ACHN (cell line): ENCODE measurements around the gene CFAP141.
A peak's percentile ranks its signal among the peaks of the same experiment; 100 is the strongest.
"Not testable (repeated sequence)": the region's sequence is repeated elsewhere in the genome, so short reads cannot be mapped to it uniquely, and the experiment has no call there.

Source experiments
- DNase-seq: peaks from one replicate; pipeline ENCODE4 v3.0.0-alpha.2; 2015
- in situ Hi-C: cut with HindIII; loops from 2 replicates; pipeline ENCODE4 v1.10.0; 2017; ENCODE audit warnings: low sequenced_read_pairs, low pct_ligation_motif_present, low pct_unique_long_range_greater_than_20kb

The CFAP141 gene

GRCh38 chr1:154206196-154206595, at the start of gene CFAP141:
TSS of gene CFAP141 (minus strand) at chr1:154206333. CDS start at chr1:154206307, 26 bp downstream.
- in situ Hi-C loops, result no loop called here
- peak; percentile 10 for DNase-seq

- in situ Hi-C loops, result no loop called here
- DNase-seq, result no peak
Measured at GRCh38 chr1:154253671-154254070, 47.5 kb upstream of the CFAP141 start.

DNA sequence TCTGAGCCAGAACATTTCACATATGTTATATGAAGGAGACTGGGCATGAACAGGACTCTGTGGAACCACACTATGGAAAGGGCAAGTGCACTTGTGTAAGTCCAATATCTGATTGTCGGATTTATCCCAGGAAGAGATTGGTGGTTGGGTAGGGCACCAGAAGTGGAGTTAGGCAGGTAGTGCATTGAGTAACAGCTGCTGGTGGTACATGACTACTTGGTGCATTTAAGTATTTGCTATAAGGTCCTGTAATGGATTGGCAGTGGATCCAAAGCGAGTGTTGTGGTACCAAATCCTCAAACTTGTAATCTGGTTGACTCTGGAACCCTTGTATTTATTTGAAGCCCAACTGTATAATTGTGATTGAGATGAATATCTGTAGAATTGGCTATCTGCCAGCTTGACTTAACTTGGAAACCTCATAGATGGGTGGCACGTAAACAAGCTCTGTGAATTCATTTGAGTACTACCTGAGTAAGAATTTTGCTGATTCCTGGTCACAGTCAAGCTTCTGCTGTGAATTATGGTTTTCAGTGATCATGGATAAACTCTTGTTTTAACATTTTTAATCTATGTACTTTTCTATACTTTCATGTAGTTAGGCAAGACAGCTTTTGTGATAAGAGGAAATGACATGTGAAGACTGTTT, 35.7 kb upstream of the CFAP141 start:
- in situ Hi-C loops, result no loop called here
- DNase-seq, result no peak

- no peak for DNase-seq
- in situ Hi-C loops, result no loop called here
Measured at GRCh38 chr1:154240294-154240833, 34.2 kb upstream of the CFAP141 start.

DNA sequence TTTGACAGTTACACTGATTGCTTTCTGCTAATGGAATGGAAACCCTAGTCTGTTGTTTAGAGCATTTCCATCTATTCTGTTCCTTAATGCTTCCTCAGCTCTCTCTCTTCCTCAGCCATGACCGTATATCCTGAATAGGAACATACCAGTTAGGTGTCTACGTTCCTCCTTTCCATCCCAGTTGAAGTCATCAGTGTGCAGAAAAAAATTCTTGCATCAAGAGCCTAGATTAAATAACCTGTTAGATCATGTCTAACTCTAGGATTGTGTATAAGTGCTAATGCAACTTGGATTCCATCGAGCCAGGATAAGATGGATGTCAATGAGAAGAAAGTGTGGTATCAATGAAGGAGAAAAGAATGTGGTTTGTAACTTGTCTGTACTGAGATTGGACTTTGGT, 33.4 kb upstream of the CFAP141 start:
- no peak for DNase-seq
- in situ Hi-C loops, result no loop called here

DNA sequence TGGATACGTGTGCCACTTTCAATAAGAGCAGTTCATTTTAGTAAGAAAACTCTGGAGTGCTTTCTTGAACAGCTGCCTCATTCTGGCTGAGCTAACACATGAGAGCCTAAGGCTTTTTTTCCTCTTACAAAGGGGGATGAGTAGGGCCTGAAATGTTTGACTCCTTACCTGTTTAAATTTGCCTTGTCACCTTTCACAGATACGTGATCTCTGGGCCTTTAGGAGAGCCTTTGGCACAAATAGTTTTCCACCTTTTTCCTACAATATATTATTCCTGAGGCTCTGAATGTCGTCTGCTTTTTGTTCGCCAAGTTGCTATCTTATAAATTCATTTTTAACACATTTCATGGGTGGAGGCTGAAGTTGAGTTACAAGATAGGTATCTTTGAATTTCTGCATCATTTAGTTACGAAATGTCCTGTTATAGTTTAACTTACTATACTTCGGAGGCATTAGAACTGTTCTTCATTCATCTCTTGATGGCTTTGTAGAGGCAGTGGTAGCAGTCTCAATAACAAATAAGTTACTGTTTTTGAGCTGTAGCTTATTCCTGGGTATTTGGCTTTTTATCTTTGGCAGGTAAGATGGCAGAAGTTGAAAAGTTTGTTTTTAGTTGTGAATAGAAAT, 31.9 kb upstream of the CFAP141 start:
- in situ Hi-C loops, result no loop called here
- DNase-seq, result no peak

DNA sequence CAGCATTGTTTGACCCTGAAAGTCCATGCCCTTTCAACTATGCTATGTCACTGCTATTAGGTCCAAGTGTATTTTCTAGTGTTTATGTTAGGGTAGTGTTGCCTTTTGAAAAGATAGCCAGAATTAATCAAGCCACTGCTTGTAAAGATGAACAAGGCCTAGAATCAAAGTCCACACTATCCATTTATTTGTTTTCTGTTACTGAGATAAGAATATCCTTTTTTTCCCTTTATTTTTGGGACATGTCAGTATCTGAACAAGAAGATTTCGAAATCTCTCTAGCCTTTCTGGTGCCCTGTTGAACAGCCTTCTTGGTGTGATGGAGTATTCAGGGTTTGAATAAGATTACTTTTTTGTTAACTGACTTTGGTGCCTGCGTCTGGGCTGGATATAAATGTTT, 31.3 kb upstream of the CFAP141 start:
- in situ Hi-C loops, result no loop called here
- DNase-seq, result no peak

- in situ Hi-C loops, result no loop called here
- no peak for DNase-seq
Measured at GRCh38 chr1:154236855-154237254, 30.7 kb upstream of the CFAP141 start.

DNA sequence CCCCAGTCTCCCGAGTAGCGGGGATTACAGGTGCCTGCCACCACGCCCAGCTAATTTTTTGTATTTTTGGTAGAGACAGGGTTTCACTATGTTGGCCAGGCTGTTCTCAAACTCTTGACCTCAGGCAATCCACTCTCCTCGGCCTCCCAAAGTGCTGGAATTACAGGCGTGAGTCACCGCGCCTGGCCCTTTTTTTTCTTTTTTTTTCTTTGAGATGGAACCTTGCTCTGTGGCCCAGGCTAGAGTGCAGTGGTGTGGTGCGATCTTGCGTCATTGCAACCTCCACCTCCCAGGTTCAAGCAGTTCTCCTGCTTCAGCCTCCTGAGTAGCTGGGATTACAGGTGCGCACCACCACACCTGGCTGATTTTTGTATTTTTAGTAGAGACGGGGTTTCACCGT, 27.0 kb upstream of the CFAP141 start:
- DNase-seq, in situ Hi-C loops: not testable (repeated sequence)

- in situ Hi-C loops, result not testable (repeated sequence)
Measured at GRCh38 chr1:154231112-154231511, 25.0 kb upstream of the CFAP141 start.

DNA sequence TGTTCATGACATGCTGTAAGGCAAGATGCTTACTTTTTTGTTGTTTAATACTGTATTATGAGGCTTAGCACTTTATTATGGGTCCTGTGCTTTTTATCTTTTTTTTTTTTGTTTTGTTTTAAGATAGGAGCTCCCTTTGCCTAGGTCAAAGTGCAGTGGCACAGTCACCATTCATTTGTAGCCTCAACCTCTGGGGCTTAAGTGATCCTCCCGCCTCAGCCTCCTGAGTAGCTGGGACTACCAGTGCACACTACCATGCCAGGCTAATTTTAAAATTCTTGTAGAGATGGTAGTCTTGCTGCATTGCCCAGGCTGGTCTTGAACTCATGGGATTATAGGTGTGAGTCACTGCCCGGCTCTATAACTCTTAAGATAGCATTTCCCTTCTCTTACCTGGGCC, 19.2 kb upstream of the CFAP141 start:
- DNase-seq, result no peak
- in situ Hi-C loops, result no loop called here

More at GRCh38 chr1:154231112-154231511, 25.0 kb upstream of the CFAP141 start:
- DNase-seq, result not testable (repeated sequence)

DNA sequence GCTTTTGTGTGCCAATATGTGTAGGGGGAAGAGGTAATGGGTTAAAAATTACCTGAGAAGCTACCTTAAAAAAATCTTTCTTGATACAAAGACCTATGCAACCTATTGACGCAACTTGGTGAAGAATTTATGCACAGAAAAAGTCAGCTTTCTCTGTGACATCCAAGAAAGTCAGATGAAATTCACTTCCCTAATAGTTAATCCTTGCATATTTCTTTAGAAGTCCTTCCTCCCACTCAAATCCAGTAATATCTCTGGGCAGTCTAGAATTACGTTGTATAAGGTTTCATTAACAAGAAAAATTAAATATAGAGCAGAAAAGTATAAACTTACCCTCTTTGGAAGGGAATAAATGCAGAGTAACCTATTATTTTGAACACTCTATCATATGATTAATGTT, 17.5 kb upstream of the CFAP141 start:
- DNase-seq, result no peak
- in situ Hi-C loops, result no loop called here

DNA sequence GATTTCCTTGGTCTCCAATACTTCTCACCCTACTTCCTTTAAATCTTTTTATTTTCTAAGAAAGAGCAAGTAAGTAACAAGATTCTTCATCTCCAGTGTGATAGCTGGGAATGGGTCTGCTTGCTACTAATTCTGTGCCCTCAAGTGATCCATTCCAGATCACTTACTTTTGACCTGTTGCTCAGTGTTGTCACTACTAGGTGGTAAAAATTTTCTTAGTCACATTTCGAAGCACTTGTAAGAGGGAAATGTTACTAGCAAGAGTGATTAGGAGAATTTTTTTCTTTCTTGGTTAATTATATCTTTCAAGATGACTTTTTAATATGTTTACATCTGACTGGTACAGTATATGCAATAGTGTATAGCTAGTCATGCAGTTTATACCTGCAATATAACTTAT, 16.8 kb upstream of the CFAP141 start:
- DNase-seq, result no peak
- in situ Hi-C loops, result no loop called here

- in situ Hi-C loops, result no loop called here
Measured at GRCh38 chr1:154222518-154222917, 16.4 kb upstream of the CFAP141 start.

DNA sequence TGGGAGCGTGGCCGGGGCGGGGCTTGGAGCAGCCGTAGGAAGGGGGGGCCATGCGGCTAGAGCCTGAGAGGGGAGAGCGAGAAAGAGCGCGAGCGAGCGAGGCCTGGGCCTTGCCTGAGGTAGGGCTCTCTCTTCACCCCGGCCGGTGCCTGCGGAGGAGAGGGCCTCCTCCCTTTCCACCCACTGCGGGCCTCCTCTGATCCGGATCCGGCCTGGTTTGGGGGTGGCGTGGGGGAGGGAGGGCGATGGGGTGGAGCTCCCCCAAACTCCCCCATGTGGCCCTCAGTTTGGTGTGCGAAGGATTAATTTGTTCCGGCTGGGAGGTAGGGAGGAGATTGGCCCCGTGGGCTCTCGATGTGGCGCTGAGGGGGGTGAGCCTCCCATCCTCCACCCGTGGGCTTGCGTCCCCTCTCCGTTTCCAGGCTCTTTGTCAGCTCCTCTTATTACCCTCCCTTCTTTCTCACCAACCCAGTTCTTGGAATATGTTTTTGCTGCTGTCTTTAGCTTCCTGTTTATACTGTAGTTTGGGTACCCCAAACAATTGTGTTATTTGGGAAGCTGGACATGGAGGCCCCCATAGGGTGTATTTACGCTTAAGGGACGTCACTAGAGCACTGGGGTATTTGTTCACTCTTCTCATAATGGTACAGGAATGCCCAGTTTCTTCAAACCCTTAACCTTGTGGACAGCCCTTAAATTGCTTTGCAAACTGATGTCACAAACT, 15.3 kb upstream of the CFAP141 start:
- DNase-seq, result peak; percentile 48
- in situ Hi-C loops, result no loop called here

More at GRCh38 chr1:154222518-154222917, 16.4 kb upstream of the CFAP141 start:
- DNase-seq, result no peak

DNA sequence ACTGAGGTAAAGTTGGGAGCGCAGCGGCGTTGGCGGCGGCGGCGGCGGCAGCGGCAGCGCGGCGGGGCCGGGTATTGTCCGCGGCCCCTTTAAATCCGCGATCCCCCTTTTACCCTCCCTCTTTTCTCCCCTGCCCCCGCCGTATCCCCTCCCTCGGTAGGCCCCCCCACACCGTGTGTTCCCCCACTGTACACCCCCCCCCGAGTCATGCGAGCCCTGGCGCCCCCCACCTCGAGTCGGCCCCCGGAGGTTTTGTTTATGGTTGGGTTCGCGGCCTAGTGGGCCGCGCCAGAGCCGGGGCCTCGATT, 14.8 kb upstream of the CFAP141 start:
- in situ Hi-C loops, result no loop called here
- DNase-seq, result no peak

DNA sequence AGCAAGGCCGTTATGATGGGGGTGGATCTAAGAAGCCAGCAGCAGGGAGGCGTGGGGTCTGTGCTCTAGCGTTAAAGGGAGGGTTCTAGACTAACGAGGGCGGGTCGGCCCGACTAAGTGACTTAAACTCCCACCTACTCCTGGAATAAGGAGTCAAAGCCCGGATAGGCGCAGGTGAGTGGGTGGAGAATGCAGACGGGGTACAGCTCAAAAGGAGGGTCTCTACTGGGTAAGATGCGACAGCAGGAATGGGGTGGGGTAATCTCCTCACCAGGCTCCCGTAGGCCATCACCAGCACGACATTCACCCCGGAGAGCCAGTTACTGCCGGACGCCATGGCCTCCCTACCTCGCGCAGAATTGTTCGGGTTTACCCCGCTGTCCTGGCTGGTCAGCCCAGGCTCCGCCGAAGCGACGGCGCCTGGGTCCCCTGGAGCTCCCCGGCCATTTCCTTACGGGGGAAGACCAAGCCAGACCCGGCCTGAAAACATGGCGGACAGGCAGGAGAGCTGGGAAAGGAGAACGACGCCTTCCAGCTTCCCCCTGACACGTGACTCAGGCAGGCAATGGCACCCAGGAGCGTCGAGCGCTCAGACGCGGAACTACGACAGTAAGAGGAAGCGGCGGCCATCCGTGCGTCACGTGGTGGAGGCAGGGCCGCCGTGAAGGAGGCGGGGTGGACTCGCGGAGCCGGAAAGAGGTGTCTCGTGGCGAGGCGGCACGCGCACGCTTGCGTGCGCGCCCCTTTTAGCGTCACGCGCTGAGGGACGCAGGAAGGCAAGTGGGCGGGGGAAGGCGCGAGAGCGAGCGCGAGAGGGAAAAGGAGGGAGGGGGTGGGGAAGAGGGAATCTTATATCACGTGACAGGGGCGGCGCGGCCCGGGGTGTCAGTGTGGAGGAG, 14.2 kb upstream of the CFAP141 start, which contains the start of gene UBAP2L:
TSS of gene UBAP2L (plus strand) at position 885 of the 899 bp plus-strand sequence. CDS start 4,169 bp downstream, outside the sequence.
- DNase-seq, result peak; percentile 100
- in situ Hi-C loops, result no loop called here

- in situ Hi-C loops, result no loop called here
- peak; percentile 33 for DNase-seq
Measured at GRCh38 chr1:154219541-154219940, 13.4 kb upstream of the CFAP141 start.
